SK-N-MC (cell line): ENCODE results near the gene SCRG1.

Experiments
- DNase-seq: peaks from one replicate; pipeline ENCODE4 v3.0.0-alpha.2; 2011; ENCODE audit warnings: low read depth, low spot score
- H3K27ac ChIP-seq: fragments of 200-600 bp; sonication (generic); 2 replicates; pipeline ENCODE4 v1.5.1; 2016; ENCODE audit warnings: mixed run types
- H3K36me3 ChIP-seq: fragments of 200-600 bp; sonication (generic); 2 replicates; pipeline ENCODE4 v1.6.1; 2017; ENCODE audit warnings: antibody characterized with exemption, low read length, mixed read lengths; ENCODE audit not compliant: insufficient read depth
- H3K4me3 ChIP-seq: fragments of 200-600 bp; sonication (generic); 2 replicates; pipeline ENCODE4 v1.5.1; 2016
- H3K9ac ChIP-seq: fragments of 200-600 bp; sonication (generic); 2 replicates; pipeline ENCODE4 v1.8.0; 2017; ENCODE audit warnings: mixed run types, mixed read lengths; ENCODE audit not compliant: insufficient read length
- H3K9me3 ChIP-seq: fragments of 200-600 bp; sonication (generic); 2 replicates; pipeline ENCODE4 v1.6.1; 2017; ENCODE audit warnings: low read depth, mild to moderate bottlenecking, antibody characterized with exemption, low read length, moderate library complexity, mixed read lengths
- EZH2 ChIP-seq: fragments of 200-600 bp; sonication (generic); IDR thresholded peaks from one replicate; pipeline ENCODE4 v1.6.1; 2017; ENCODE audit warnings: antibody characterized with exemption
- FOXP2 ChIP-seq: optimal IDR thresholded peaks from 2 replicates; pipeline ENCODE3; 2011; ENCODE audit warnings: mild to moderate bottlenecking, moderate library complexity; ENCODE audit not compliant: insufficient read depth; ENCODE audit errors: extremely low read length, control extremely low read depth
- POLR2AphosphoS5 ChIP-seq: IDR thresholded peaks from 2 replicates; pipeline ENCODE4 v1.6.1; 2012; ENCODE audit warnings: mild to moderate bottlenecking, low read depth, low read length, borderline replicate concordance

The SCRG1 gene

DNA sequence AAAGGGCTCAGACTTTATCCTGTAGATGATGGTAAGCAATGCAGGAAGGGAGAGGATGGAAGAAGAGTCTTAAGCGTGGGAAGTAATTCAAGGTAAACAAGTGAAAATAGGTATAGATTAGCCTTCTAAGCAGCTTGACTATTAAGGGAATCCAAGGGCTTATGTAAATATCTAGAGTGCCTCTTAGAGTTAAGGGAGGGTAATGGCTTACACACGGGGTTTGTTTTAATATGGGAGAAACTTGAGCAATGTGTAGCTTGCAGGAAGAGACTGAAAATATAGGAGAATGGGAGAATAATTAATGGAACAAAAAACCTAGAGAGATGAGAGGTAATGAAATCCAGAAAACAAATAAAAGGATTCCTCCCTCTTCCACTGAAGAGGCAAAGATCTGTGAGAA is 41.0 kb downstream of the SCRG1 start:
- no peak overlapping the region for H3K9ac ChIP-seq
- no peaks in the 10 kb centered on the region for H3K9me3 ChIP-seq
- H3K27ac ChIP-seq: no peak overlapping the region
- no peak for DNase-seq
- H3K4me3 ChIP-seq: no peak overlapping the region
- no peaks in the 10 kb centered on the region for H3K36me3 ChIP-seq
- TF ChIP-seq EZH2 (no peak), FOXP2 (no peak), POLR2AphosphoS5 (no peak)

DNA sequence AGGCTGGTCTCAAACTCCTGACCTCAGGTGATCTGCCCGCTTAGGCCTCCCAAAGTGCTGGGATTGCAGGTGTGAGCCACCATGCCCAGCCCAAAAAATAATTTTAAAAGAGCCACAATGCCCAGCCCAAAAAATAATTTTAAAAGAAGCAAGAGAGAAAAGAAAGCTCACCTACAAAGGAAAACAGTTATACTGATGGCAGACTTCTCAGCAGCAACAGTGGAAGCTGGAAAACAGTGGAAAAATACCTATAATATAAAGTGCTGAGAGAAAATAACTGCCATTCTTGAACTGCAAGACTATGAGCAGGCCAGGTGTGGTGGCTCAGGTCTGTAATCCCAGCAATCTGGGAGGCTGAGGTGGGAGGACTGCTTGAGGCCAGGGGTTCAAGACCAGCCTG is 51.4 kb downstream of the SCRG1 start:
- TF ChIP-seq EZH2: no peak
- no peak for TF ChIP-seq POLR2AphosphoS5
- TF ChIP-seq FOXP2: no peak
- H3K9ac ChIP-seq: no peak overlapping the region
- no peaks in the 10 kb centered on the region for H3K36me3 ChIP-seq
- no peak overlapping the region for H3K27ac ChIP-seq
- H3K4me3 ChIP-seq: no peak overlapping the region
- no peak for DNase-seq
- H3K9me3 ChIP-seq: no peaks in the 10 kb centered on the region

DNA sequence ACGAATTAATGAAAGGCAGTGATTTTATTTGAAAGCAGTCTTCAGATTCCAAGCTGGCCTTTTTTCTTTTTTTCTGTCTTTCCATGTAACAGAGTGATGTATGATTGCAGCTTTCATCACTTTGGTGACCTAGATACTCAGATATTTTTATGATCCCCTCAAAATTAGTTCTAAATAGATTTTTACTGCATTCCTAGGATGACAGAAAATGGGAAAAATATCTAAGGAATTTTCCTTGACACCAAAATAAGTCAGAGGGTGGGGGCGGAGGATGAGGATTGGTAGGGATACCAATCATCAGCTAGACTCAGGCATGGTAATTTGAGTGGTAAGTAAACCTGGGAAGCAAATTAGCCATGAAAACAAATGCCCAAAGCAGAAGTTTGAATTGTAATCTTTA is 52.8 kb downstream of the SCRG1 start:
- Histone ChIP-seq H3K36me3 (no peaks in the 10 kb centered on the region), H3K9me3 (no peaks in the 10 kb centered on the region), H3K27ac (no peak overlapping the region; the same call in 1 of the 2 replicates), H3K4me3 (no peak overlapping the region), H3K9ac (no peak overlapping the region)
- no peak for TF ChIP-seq EZH2
- DNase-seq: no peak

DNA sequence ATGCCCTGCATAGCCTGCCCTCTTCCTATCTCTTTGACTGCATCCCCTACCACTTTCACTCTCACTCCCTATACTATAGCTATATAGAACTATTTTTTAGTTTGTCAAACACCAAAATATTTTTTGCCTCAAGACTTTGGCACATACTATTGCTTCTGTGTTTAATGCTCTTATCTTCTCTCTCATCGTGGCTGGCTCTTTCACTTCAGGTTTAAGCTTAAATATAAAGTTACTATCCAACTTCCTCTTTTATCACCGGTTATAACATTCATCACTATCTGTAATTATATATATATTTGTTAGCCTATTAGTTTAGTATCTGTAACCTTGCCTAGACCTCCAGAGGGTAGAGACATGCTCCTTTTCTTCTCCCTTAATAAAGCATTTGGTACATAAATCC is 53.3 kb downstream of the SCRG1 start:
- Histone ChIP-seq H3K27ac (no peak overlapping the region; the same call in 1 of the 2 replicates), H3K9me3 (no peaks in the 10 kb centered on the region), H3K36me3 (no peaks in the 10 kb centered on the region), H3K4me3 (no peak overlapping the region), H3K9ac (no peak overlapping the region)
- DNase-seq: no peak
- no peak for TF ChIP-seq POLR2AphosphoS5
- TF ChIP-seq FOXP2: no peak
- no peak for TF ChIP-seq EZH2

DNA sequence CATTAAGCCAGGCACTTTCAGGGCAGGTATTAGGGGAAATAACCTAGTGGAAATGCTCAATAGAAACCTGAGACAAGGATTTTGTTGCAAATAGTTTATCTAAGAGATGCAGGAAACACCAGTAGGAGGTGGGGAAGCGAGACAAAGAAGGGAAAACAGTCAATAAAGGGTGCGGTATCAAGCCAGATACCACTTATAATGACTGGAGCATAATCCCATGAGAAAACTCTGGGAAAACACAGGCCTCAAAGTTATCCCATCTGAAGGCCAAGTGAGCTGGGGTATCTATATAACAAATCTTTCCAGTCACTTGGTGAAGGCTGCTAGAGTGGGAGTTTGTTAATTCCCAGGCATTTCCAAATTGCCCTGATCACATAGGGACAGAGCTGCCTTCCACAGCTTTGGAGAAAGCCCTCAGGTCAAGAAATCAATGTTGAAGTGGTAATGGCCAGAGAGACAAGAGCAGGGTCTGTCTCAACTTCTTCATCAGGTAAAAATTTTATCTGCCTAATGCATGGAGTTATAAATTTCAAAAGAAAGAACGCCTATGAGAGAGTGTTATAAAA is 55.0 kb downstream of the SCRG1 start:
- Histone ChIP-seq H3K9me3 (no peaks in the 10 kb centered on the region), H3K36me3 (no peaks in the 10 kb centered on the region), H3K9ac (no peak overlapping the region), H3K27ac (0 out of 2 replicates have a peak overlapping the region, but pooled peaks have one; percentile 9), H3K4me3 (no peak overlapping the region)
- TF ChIP-seq POLR2AphosphoS5: no peak
- no peak for TF ChIP-seq EZH2
- TF ChIP-seq FOXP2: no peak
- DNase-seq: no peak

DNA sequence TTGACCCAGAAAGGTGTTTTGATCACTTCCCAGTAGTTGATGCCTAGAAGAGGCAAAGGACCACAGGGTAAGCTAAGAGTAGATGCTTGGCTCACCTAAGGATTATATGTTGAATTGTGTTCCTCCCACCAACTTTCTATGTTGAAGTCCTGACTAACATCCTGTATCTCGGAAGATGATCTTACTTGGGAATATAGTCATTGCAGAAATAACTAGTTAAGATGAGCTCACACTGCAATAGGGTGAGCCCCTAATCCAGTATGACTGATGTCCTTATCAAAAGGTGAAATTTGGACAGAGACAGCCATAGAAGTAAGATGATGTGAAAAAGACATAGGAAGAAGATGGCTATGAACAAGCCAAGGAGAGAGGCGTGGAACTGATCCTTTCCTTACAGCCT is 61.5 kb downstream of the SCRG1 start:
- TF ChIP-seq FOXP2: no peak
- no peak for TF ChIP-seq POLR2AphosphoS5
- TF ChIP-seq EZH2: no peak
- Histone ChIP-seq H3K4me3 (no peak overlapping the region), H3K9ac (no peak overlapping the region), H3K27ac (no peak overlapping the region), H3K9me3 (no peaks in the 10 kb centered on the region), H3K36me3 (peaks cover 10% of the 10 kb centered on the region)
- no peak for DNase-seq

DNA sequence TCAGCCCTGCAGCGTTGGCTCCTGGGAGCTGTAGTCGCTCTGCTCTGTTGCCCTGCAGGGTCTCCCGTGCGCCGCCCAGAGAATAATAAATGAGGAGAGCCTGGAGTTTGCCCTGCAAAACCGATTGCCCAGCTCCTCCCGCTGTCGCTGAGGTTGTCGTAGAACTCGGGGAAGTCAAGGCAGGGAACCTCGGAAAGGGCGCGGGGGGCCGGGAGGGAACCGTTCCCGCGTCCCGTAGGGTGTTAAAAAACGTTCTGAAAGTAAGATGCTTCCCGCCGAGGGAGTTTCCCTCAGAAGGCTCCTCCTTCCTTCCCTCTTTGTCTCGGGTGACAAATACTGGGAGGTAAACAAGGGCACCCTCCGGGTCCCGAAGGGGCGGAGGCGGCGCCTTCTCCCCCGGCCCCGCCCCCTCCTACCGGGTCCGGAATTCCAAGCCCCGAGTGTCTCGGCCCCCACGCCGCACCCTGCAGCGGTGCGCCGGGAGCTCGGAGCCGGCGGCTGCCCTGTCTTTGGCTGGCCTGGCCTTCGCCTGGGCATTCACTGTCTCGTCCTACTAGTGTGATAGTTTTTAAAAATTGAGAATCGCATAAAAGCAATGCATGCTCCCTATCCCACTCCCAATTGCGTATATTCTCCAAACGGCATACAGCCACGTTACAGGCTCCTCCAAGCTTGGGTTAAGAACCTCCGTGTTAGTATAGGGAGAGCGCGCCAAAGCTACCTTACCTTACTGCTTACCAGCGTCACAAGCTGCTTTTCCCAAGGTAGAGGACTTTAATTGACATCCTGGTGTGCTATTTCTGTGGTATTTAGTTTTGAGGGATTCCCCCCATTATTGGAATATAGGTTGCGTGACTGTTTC is 63.8 kb downstream of the SCRG1 start:
- Histone ChIP-seq H3K36me3 (peaks cover 33% of the 10 kb centered on the region), H3K9me3 (no peaks in the 10 kb centered on the region), H3K27ac (peak overlapping the region; percentile 97), H3K4me3 (peak overlapping the region; percentile 96), H3K9ac (peak overlapping the region; percentile 94)
- TF ChIP-seq EZH2 (no peak), FOXP2 (peak; percentile 99), POLR2AphosphoS5 (peak; percentile 88)
- DNase-seq: peak; percentile 78
